Ovary (tissue), 9 donors: ENCODE results near the gene CROCC2. TPM values are rescaled to one million over a fixed set of nuclear protein-coding genes. Genes with fewer than 3 reads are reported as not detected.

ENCODE experiments used
- DNase-seq, 5 donors: peaks; one replicate each; pipeline ENCODE4 v3.0.0-alpha.2; 2019 to 2020
- H3K27ac ChIP-seq, 2 donors: fragments of 200-600 bp; one replicate each; pipeline versions ENCODE4 v1.5.1 to v1.8.0; 2019 to 2022
- H3K27me3 ChIP-seq: fragments of 200-600 bp; one replicate; pipeline ENCODE4 v1.8.0; 2022
- H3K36me3 ChIP-seq: fragments of 200-600 bp; sonication (generic); one replicate; pipeline ENCODE4 v1.5.1; 2019
- H3K4me1 ChIP-seq: one replicate; pipeline ENCODE4 v1.8.1; 2013; ENCODE audit warnings: mild to moderate bottlenecking, moderate library complexity; ENCODE audit not compliant: insufficient read depth
- H3K4me3 ChIP-seq: fragments of 200-600 bp; sonication (generic); one replicate; pipeline ENCODE4 v1.5.1; 2017
- H3K9me3 ChIP-seq, 2 donors: fragments of 200-600 bp in 1 of 2; sonication (generic) in 1 of 2; one replicate each; pipeline versions ENCODE4 v1.5.1 to v1.8.1; 2013 to 2019; ENCODE audit warnings: mild to moderate bottlenecking in 1 of 2, moderate library complexity in 1 of 2
- CTCF ChIP-seq, 3 donors: fragments of 450-650 bp in 2 of 3; fragments of 200-600 bp in 1 of 3; IDR thresholded peaks; one replicate each; pipeline versions ENCODE4 v1.5.1 to v1.8.0; 2016 to 2022; ENCODE audit warnings: antibody characterized with exemption in 3 of 3, mild to moderate bottlenecking in 1 of 3
- EP300 ChIP-seq: sonication (generic); formaldehyde crosslinking; IDR thresholded peaks from one replicate; pipeline ENCODE4 v1.6.1; 2017; ENCODE audit warnings: antibody characterized with exemption
- POLR2A ChIP-seq: fragments of 450-650 bp; IDR thresholded peaks from one replicate; pipeline ENCODE4 v1.6.1; 2017; ENCODE audit warnings: antibody characterized with exemption, mild to moderate bottlenecking, moderate library complexity
- WGBS, 3 donors: extraction: QIAGEN DNeasy Blood & Tissue Kit in 1 of 3; methylation state at CpG; one replicate each; pipeline versions ENCODE4 v1.1.5 to v1.1.7; 2013 to 2017; 5-methylcytosine and 5-hydroxymethylcytosine counted together
- intact Hi-C, 4 donors: fragments of 100-400 bp; cut with DNase I; formaldehyde crosslinking; loops; one replicate each; pipeline versions ENCODE4 v1.11.0 to v1.15.1; 2022 to 2023
- polyA plus RNA-seq, 2 donors: library from polyadenylated mRNA; stranded (reverse); fragments of 200-250 nt in 1 of 2; fragments of 350-450 nt in 1 of 2; fragmentation: Illumina TruSeq in 1 of 2; extraction: RNeasy Lipid Tissue Mini Kit (QIAGEN cat#74804) in 1 of 2; gene quantifications; one replicate each; pipeline ENCODE4 v1.2.3, GENCODE V29; 2013 to 2014
- total RNA-seq, 7 donors: library from RNA; depleted of rRNA in 2 of 7; stranded (reverse); fragments of >200 nt in 2 of 7; fragmentation: NEBNext Ultra II Directional in 3 of 7; extraction: Animal tissue kit (Norgen Biotek cat#: 25700) in 3 of 7; gene quantifications; one replicate each; pipeline versions ENCODE4 v1.1.0 to v1.2.4, GENCODE V29; 2016 to 2023
- donor health status: DM: no; HTN: no; CAD: no; lungs with moderate emphysema.
- donor health status: DM: no; HTN: no; CAD: no.
- donor health status: Bipolar disorder and iron deficiency.
- donor health status: DM: yes; HTN: yes; CAD: no.
- donor health status: DM: no; HTN: no; CAD: no.
- donor health status: DM: yes; HTN: yes; CAD: no.

Gene CROCC2
- total and polyA plus RNA-seq, 9 donors = 0.15 to 6.1 (median 1.5) TPM; not detected in 1

- Histone ChIP-seq H3K36me3 (no peaks in the 10 kb centered on the region), H3K27ac (no peak overlapping the region), H3K4me1 (peaks cover 6% of the 10 kb centered on the region), H3K27me3 (no peaks in the 10 kb centered on the region), H3K9me3 (no peaks in the 10 kb centered on the region), H3K4me3 (no peak overlapping the region)
- 75 to 96% (median 94%) methylated on average over 15 of the region's 15 CpGs for WGBS, 3 donors
- DNase-seq = peak in 2 of 5 donors; percentile 15 to 34
- intact Hi-C loops = no loop called here
- TF ChIP-seq CTCF (IDR thresholded peaks at IDR 0.05) (no peak), EP300 (no peak), POLR2A (no peak)
Observed at GRCh38 chr2:240968731-240969624, 62.8 kb downstream of the CROCC2 start.

GRCh38 chr2:240970104-240970503, 64.0 kb downstream of the CROCC2 start:
- TF ChIP-seq POLR2A (no peak), CTCF (IDR thresholded peaks at IDR 0.05) (no peak)
- WGBS, 3 donors = 72 to 100% (median 96%) methylated on average over 3 of the region's 3 CpGs

GRCh38 chr2:240970816-240971215, 64.7 kb downstream of the CROCC2 start:
- 89 to 91% (median 89%) methylated on average over 10 to 15 of the region's 15 CpGs for WGBS, 3 donors
- Histone ChIP-seq H3K4me1 (peaks cover 4% of the 10 kb centered on the region), H3K9me3 (no peaks in the 10 kb centered on the region), H3K4me3 (no peak overlapping the region), H3K36me3 (no peaks in the 10 kb centered on the region), H3K27ac (no peak overlapping the region), H3K27me3 (no peaks in the 10 kb centered on the region)
- intact Hi-C loops = no loop called here
- DNase-seq = peak in 1 of 5 donors; percentile 15
- TF ChIP-seq EP300 (no peak), POLR2A (no peak)

More at GRCh38 chr2:240970104-240970503, 64.0 kb downstream of the CROCC2 start:
- Histone ChIP-seq H3K9me3 (no peaks in the 10 kb centered on the region), H3K27ac (no peak overlapping the region), H3K36me3 (no peaks in the 10 kb centered on the region), H3K4me1 (peaks cover 4% of the 10 kb centered on the region), H3K4me3 (no peak overlapping the region), H3K27me3 (no peaks in the 10 kb centered on the region)
- DNase-seq = no peak
- intact Hi-C loops = no loop called here

- H3K4me3 ChIP-seq = no peak overlapping the region
- no peaks in the 10 kb centered on the region for H3K9me3 ChIP-seq
- no peaks in the 10 kb centered on the region for H3K36me3 ChIP-seq
- intact Hi-C loops = no loop called here
- TF ChIP-seq EP300 (no peak), CTCF (IDR thresholded peaks at IDR 0.05) (no peak), POLR2A (no peak)
- 84 to 92% (median 91%) methylated on average over 11 of the region's 11 CpGs for WGBS, 3 donors
- no peak overlapping the region for H3K27ac ChIP-seq
- no peaks in the 10 kb centered on the region for H3K27me3 ChIP-seq
- H3K4me1 ChIP-seq = peaks cover 4% of the 10 kb centered on the region
- peak in 1 of 5 donors; percentile 12 for DNase-seq
Observed at GRCh38 chr2:240972201-240972600, 66.1 kb downstream of the CROCC2 start.
